ENCODE measurements around the gene ATP2B1. TPM values are rescaled to one million over a fixed set of nuclear protein-coding genes. Genes with fewer than 3 reads are reported as not detected.

ATP2B1 gene
- total and polyA plus RNA-seq, 2 of the 13 experiments (the other 11 are each of a cell fraction or from before 2014, with no cell fraction given), result 12.1 to 60.2 TPM

DNA sequence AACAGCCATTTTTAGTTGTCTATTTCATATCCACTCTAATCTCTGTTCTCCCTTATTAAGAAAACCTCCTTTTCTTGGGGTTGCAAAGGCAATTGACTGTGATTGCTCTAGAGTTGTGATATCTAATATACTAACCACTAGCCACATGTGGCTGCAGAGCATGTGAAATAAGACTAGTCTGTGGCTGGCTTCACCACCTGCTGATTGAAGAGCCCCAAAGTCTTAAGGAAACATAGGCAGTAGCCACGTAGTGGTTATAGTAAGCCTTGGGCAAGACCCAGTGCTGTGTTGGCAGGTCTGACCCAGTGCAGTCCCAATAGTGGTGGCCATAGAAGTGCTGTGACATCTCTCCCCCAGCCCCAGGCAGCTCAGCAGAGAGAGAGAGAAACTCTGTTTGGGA lies 28.4 kb upstream of the ATP2B1 start (continued):
- TF ChIP-seq ZBTB40 (IDR thresholded peaks at IDR 0.05) (no peak), ZBTB40 (CRISPR knock-in tag; IDR thresholded peaks at IDR 0.05) (no peak), RFX1 (IDR thresholded peaks at IDR 0.05) (no peak), ZNF547 (CRISPR knock-in tag; IDR thresholded peaks at IDR 0.05) (no peak), CREBL2 (CRISPR knock-in tag; IDR thresholded peaks at IDR 0.05; ENCODE audit: borderline replicate concordance) (no peak)
- TF ChIP-seq, protein P1, sequence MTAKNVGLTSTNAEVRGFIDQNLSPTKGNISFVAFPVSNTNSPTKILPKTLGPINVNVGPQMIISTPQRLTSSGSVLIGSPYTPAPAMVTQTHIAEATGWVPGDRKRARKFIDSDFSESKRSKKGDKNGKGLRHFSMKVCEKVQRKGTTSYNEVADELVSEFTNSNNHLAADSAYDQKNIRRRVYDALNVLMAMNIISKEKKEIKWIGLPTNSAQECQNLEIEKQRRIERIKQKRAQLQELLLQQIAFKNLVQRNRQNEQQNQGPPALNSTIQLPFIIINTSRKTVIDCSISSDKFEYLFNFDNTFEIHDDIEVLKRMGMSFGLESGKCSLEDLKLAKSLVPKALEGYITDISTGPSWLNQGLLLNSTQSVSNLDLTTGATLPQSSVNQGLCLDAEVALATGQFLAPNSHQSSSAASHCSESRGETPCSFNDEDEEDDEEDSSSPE (CRISPR knock-in tag; IDR thresholded peaks at IDR 0.05), result no peak
- TF ChIP-seq, protein P2, sequence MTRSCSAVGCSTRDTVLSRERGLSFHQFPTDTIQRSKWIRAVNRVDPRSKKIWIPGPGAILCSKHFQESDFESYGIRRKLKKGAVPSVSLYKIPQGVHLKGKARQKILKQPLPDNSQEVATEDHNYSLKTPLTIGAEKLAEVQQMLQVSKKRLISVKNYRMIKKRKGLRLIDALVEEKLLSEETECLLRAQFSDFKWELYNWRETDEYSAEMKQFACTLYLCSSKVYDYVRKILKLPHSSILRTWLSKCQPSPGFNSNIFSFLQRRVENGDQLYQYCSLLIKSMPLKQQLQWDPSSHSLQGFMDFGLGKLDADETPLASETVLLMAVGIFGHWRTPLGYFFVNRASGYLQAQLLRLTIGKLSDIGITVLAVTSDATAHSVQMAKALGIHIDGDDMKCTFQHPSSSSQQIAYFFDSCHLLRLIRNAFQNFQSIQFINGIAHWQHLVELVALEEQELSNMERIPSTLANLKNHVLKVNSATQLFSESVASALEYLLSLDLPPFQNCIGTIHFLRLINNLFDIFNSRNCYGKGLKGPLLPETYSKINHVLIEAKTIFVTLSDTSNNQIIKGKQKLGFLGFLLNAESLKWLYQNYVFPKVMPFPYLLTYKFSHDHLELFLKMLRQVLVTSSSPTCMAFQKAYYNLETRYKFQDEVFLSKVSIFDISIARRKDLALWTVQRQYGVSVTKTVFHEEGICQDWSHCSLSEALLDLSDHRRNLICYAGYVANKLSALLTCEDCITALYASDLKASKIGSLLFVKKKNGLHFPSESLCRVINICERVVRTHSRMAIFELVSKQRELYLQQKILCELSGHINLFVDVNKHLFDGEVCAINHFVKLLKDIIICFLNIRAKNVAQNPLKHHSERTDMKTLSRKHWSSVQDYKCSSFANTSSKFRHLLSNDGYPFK (CRISPR knock-in tag; IDR thresholded peaks at IDR 0.05; ENCODE audit: borderline replicate concordance), result no peak
